ENCODE data around the gene ZNF366.

GRCh38 chr5:72501488-72501887, 5.7 kb downstream of the ZNF366 start:
- TF ChIP-seq POLR2A (IDR thresholded peaks at IDR 0.05; ENCODE audit: low read depth, low read length) (no peak), POLR2AphosphoS5 (IDR thresholded peaks at IDR 0.05; ENCODE audit: low read depth, low read length) (no peak)
